Chondrocyte (in vitro differentiated cells): Measurements from ENCODE around the gene HS2ST1. TPM values are rescaled to one million over a fixed set of nuclear protein-coding genes. Genes with fewer than 3 reads are reported as not detected.

ENCODE experiments used
- DNase-seq: peaks from one replicate; pipeline ENCODE4 v3.0.0; 2021; ENCODE audit warnings: mixed read lengths, low spot score
- H3K27ac Mint-ChIP-seq: one replicate; pipeline ENCODE4 v1.8.0; 2021; ENCODE audit warnings: mild to moderate bottlenecking, moderate library complexity, mixed read lengths; ENCODE audit not compliant: unreplicated experiment
- H3K27me3 Mint-ChIP-seq: 2 replicates; pipeline ENCODE4 v1.8.0; 2021; ENCODE audit warnings: low read depth, mixed read lengths
- H3K36me3 Mint-ChIP-seq: 2 replicates; pipeline ENCODE4 v1.8.0; 2021; ENCODE audit warnings: low read depth, mixed read lengths
- H3K4me1 Mint-ChIP-seq: 2 replicates; pipeline ENCODE4 v1.8.0; 2021; ENCODE audit warnings: low read depth, mild to moderate bottlenecking, mixed read lengths
- H3K4me3 Mint-ChIP-seq: one replicate; pipeline ENCODE4 v1.8.0; 2021; ENCODE audit warnings: mild to moderate bottlenecking, moderate library complexity, mixed read lengths; ENCODE audit not compliant: unreplicated experiment
- H3K9me3 Mint-ChIP-seq: 2 replicates; pipeline ENCODE4 v1.8.0; 2021; ENCODE audit warnings: low read depth, mixed read lengths
- CTCF ChIP-seq: fragments of 200-600 bp; sonication (generic); IDR thresholded peaks from 2 replicates; pipeline ENCODE4 v1.5.0; 2021; ENCODE audit warnings: antibody characterized with exemption, mild to moderate bottlenecking, moderate library complexity
- total RNA-seq: library from RNA; stranded (reverse); gene quantifications from 3 replicates; pipeline ENCODE4 v1.2.1, GENCODE V29; 2021

The HS2ST1 gene
- total RNA-seq, 1 donor from 2014 or later = 26.7 TPM

- no peak overlapping the region for H3K27ac Mint-ChIP-seq
- no peak overlapping the region for H3K4me3 Mint-ChIP-seq
- TF ChIP-seq CTCF = no peak
- no peaks in the 10 kb centered on the region for H3K27me3 Mint-ChIP-seq
- H3K36me3 Mint-ChIP-seq = peaks cover 4% of the 10 kb centered on the region
- peaks cover 15% of the 10 kb centered on the region for H3K9me3 Mint-ChIP-seq
- peaks cover 12% of the 10 kb centered on the region for H3K4me1 Mint-ChIP-seq
- no peak for DNase-seq
These were observed 12.4 kb downstream of the HS2ST1 start for GRCh38 chr1:86926883-86927282.

GRCh38 chr1:86928819-86929218, 14.4 kb downstream of the HS2ST1 start:
- DNase-seq = no peak
- peaks cover 4% of the 10 kb centered on the region for H3K9me3 Mint-ChIP-seq
- no peaks in the 10 kb centered on the region for H3K36me3 Mint-ChIP-seq
- no peak overlapping the region for H3K27ac Mint-ChIP-seq
- TF ChIP-seq CTCF = no peak
- H3K4me3 Mint-ChIP-seq = no peak overlapping the region
- peaks cover 16% of the 10 kb centered on the region for H3K4me1 Mint-ChIP-seq
- H3K27me3 Mint-ChIP-seq = no peaks in the 10 kb centered on the region

- Mint-ChIP-seq H3K4me1 (peaks cover 11% of the 10 kb centered on the region), H3K36me3 (no peaks in the 10 kb centered on the region), H3K9me3 (no peaks in the 10 kb centered on the region), H3K27ac (no peak overlapping the region), H3K4me3 (no peak overlapping the region), H3K27me3 (no peaks in the 10 kb centered on the region)
- TF ChIP-seq CTCF = no peak
- DNase-seq = no peak
These were observed 18.6 kb downstream of the HS2ST1 start for GRCh38 chr1:86933051-86933450.

- H3K27ac Mint-ChIP-seq = no peak overlapping the region
- TF ChIP-seq CTCF = no peak
- no peaks in the 10 kb centered on the region for H3K36me3 Mint-ChIP-seq
- no peaks in the 10 kb centered on the region for H3K27me3 Mint-ChIP-seq
- no peak for DNase-seq
- H3K9me3 Mint-ChIP-seq = no peaks in the 10 kb centered on the region
- H3K4me3 Mint-ChIP-seq = no peak overlapping the region
- H3K4me1 Mint-ChIP-seq = peaks cover 15% of the 10 kb centered on the region
These were observed 19.3 kb downstream of the HS2ST1 start for GRCh38 chr1:86933562-86934377.

GRCh38 chr1:86938450-86938849, 24.0 kb downstream of the HS2ST1 start:
- H3K27ac Mint-ChIP-seq = no peak overlapping the region
- peaks cover 15% of the 10 kb centered on the region for H3K4me1 Mint-ChIP-seq
- DNase-seq = no peak
- no peak overlapping the region for H3K4me3 Mint-ChIP-seq
- no peaks in the 10 kb centered on the region for H3K9me3 Mint-ChIP-seq
- no peaks in the 10 kb centered on the region for H3K36me3 Mint-ChIP-seq
- H3K27me3 Mint-ChIP-seq = no peaks in the 10 kb centered on the region
- TF ChIP-seq CTCF = no peak
